ENCODE results near the gene GPA33. TPM values are rescaled to one million over a fixed set of nuclear protein-coding genes. Genes with fewer than 3 reads are reported as not detected.

The GPA33 gene
- total and polyA plus RNA-seq, 11 donors = 0.15 to 3.6 (median 1.1) TPM; not detected in 1

- peaks cover 0 to 5% (median 0%) of the 10 kb centered on the region in 12 donors for H3K9me3 ChIP-seq
- H3K36me3 ChIP-seq = no peaks in the 10 kb centered on the region
- intact Hi-C loops (cut with DNase I) = no loop called here
- ATAC-seq (no peak), DNase-seq (no peak)
- WGBS, 4 donors = 45 to 80% (median 73%) methylated on average over 2 of the region's 2 CpGs
- H3K27ac ChIP-seq = no peak overlapping the region
- H3K4me3 ChIP-seq = no peak overlapping the region
- TF ChIP-seq POLR2A (IDR thresholded peaks at IDR 0.05) (no peak), CTCF (IDR thresholded peaks at IDR 0.05) (no peak)
- H3K4me1 ChIP-seq = peaks cover 0 to 11% (median 0%) of the 10 kb centered on the region in 12 donors
- no peaks in the 10 kb centered on the region for H3K27me3 ChIP-seq
Observed at GRCh38 chr1:167136806-167137205, 46.6 kb upstream of the GPA33 start.

GRCh38 chr1:167136191-167136614 is 46.0 kb upstream of the GPA33 start:
- WGBS, 4 donors = 20 to 59% (median 40%) methylated on average over 2 of the region's 2 CpGs
- DNase-seq = no peak
- ATAC-seq = peak; percentile 65 to 79 (median 78)
- Histone ChIP-seq H3K4me1 (peaks cover 0 to 13% (median 0%) of the 10 kb centered on the region in 12 donors), H3K9me3 (peaks cover 0 to 5% (median 0%) of the 10 kb centered on the region in 12 donors), H3K27me3 (peaks cover 0 to 4% (median 0%) of the 10 kb centered on the region in 9 donors), H3K4me3 (no peak overlapping the region), H3K36me3 (no peaks in the 10 kb centered on the region), H3K27ac (no peak overlapping the region)
- no peak for TF ChIP-seq POLR2A (IDR thresholded peaks at IDR 0.05)
- no peak for TF ChIP-seq CTCF (IDR thresholded peaks at IDR 0.05)
- intact Hi-C loops (cut with DNase I) = no loop called here

GRCh38 chr1:167135281-167135840 is 45.2 kb upstream of the GPA33 start:
- peaks cover 0 to 1% (median 0%) of the 10 kb centered on the region in 9 donors for H3K36me3 ChIP-seq
- no peak overlapping the region for H3K27ac ChIP-seq
- H3K27me3 ChIP-seq = peaks cover 0 to 5% (median 0%) of the 10 kb centered on the region in 9 donors
- H3K4me3 ChIP-seq = no peak overlapping the region
- peaks cover 0 to 20% (median 0%) of the 10 kb centered on the region in 12 donors for H3K4me1 ChIP-seq
- 45 to 69% (median 60%) methylated on average over 4 of the region's 4 CpGs for WGBS, 4 donors
- DNase-seq (no peak), ATAC-seq (no peak)
- TF ChIP-seq POLR2A (IDR thresholded peaks at IDR 0.05) = no peak
- TF ChIP-seq CTCF (IDR thresholded peaks at IDR 0.05) = no peak
- intact Hi-C loops (cut with DNase I) = no loop called here
- peaks cover 0 to 5% (median 0%) of the 10 kb centered on the region in 12 donors for H3K9me3 ChIP-seq

GRCh38 chr1:167132301-167133010 is 42.3 kb upstream of the GPA33 start:
- Histone ChIP-seq H3K27ac (no peak overlapping the region), H3K4me3 (no peak overlapping the region), H3K36me3 (peaks cover 0 to 29% (median 0%) of the 10 kb centered on the region in 9 donors), H3K4me1 (peaks cover 0 to 21% (median 0%) of the 10 kb centered on the region in 12 donors), H3K9me3 (peaks cover 0 to 5% (median 0%) of the 10 kb centered on the region in 12 donors), H3K27me3 (peaks cover 0 to 7% (median 0%) of the 10 kb centered on the region in 9 donors)
- DNase-seq (no peak), ATAC-seq (peak in 3 of 4 donors; percentile 10 to 29 (median 12))
- intact Hi-C loops (cut with DNase I) = no loop called here
- TF ChIP-seq POLR2A (IDR thresholded peaks at IDR 0.05) = no peak
- no peak for TF ChIP-seq CTCF (IDR thresholded peaks at IDR 0.05)
- WGBS, 4 donors = 77 to 84% (median 79%) methylated on average over 8 of the region's 8 CpGs
